ENCODE data around the gene GAS2L2.
A peak's percentile ranks its signal among the peaks of the same experiment; 100 is the strongest.

The GAS2L2 gene

GRCh38 chr17:35745749-35746320, 7.2 kb downstream of the GAS2L2 start:
- DNase-seq (ENCODE audit: low spot score), result no peak

GRCh38 chr17:35745246-35745645, 7.8 kb downstream of the GAS2L2 start:
- DNase-seq (ENCODE audit: low spot score), result no peak

GRCh38 chr17:35744830-35745229, 8.2 kb downstream of the GAS2L2 start:
- DNase-seq (ENCODE audit: low spot score), result no peak

GRCh38 chr17:35743626-35744328, 9.3 kb downstream of the GAS2L2 start:
- DNase-seq (ENCODE audit: low spot score), result no peak

GRCh38 chr17:35742896-35743477, 10.1 kb downstream of the GAS2L2 start:
- DNase-seq (ENCODE audit: low spot score), result no peak

GRCh38 chr17:35742496-35742895, 10.5 kb downstream of the GAS2L2 start:
- no peak for DNase-seq (ENCODE audit: low spot score)

GRCh38 chr17:35740997-35741931, 11.8 kb downstream of the GAS2L2 start:
- DNase-seq (ENCODE audit: low spot score), result no peak

GRCh38 chr17:35740216-35740615, 12.8 kb downstream of the GAS2L2 start:
- no peak for DNase-seq (ENCODE audit: low spot score)

- DNase-seq (ENCODE audit: low spot score), result no peak
These were observed 14.4 kb downstream of the GAS2L2 start for GRCh38 chr17:35738519-35739133.

GRCh38 chr17:35736236-35736635, 16.8 kb downstream of the GAS2L2 start:
- no peak for DNase-seq (ENCODE audit: low spot score)

GRCh38 chr17:35735036-35735805, 17.8 kb downstream of the GAS2L2 start:
- no peak for DNase-seq (ENCODE audit: low spot score)

- no peak for DNase-seq (ENCODE audit: low spot score)
These were observed 18.6 kb downstream of the GAS2L2 start for GRCh38 chr17:35734396-35734795.

GRCh38 chr17:35733366-35733765, 19.7 kb downstream of the GAS2L2 start:
- DNase-seq (ENCODE audit: low spot score), result no peak

GRCh38 chr17:35732806-35733136, 20.3 kb downstream of the GAS2L2 start:
- no peak for DNase-seq (ENCODE audit: low spot score)

- no peak for DNase-seq (ENCODE audit: low spot score)
These were observed 20.9 kb downstream of the GAS2L2 start for GRCh38 chr17:35731917-35732805.

- DNase-seq (ENCODE audit: low spot score), result peak; percentile 70
These were observed 21.7 kb downstream of the GAS2L2 start, which contains the start of gene RASL10B for GRCh38 chr17:35731239-35731916. Gene RASL10B (plus strand): TSS chr17:35731639. CDS start chr17:35735185, 3,546 bp downstream.

- DNase-seq (ENCODE audit: low spot score), result no peak
These were observed 22.5 kb downstream of the GAS2L2 start for GRCh38 chr17:35730400-35731005.

GRCh38 chr17:35729405-35729833, 23.6 kb downstream of the GAS2L2 start:
- no peak for DNase-seq (ENCODE audit: low spot score)

GRCh38 chr17:35728551-35728950, 24.5 kb downstream of the GAS2L2 start:
- no peak for DNase-seq (ENCODE audit: low spot score)
